ENCODE data around the gene TIAM1.

The TIAM1 gene

DNA sequence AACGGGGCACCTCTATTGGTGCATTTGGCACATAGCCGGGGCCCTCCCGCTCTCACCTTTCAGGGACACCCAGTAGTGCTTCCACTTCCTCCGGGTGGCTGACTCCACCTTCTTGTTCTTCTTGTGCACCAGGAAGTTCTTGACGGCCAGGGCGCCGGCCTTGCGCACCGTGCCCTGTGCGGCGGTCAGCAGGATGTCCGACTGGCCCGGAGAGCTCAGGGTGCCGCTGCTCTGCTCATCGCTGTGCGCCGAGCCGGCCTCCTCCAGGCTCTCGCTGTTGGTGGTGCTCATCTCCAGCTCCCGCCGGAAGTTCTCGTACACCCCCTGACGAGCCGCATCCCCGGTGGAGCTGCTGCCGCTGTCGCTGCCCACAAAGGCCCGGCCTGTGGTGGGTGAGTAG is 92.4 kb downstream of the TIAM1 start:
- TF ChIP-seq, protein P1, sequence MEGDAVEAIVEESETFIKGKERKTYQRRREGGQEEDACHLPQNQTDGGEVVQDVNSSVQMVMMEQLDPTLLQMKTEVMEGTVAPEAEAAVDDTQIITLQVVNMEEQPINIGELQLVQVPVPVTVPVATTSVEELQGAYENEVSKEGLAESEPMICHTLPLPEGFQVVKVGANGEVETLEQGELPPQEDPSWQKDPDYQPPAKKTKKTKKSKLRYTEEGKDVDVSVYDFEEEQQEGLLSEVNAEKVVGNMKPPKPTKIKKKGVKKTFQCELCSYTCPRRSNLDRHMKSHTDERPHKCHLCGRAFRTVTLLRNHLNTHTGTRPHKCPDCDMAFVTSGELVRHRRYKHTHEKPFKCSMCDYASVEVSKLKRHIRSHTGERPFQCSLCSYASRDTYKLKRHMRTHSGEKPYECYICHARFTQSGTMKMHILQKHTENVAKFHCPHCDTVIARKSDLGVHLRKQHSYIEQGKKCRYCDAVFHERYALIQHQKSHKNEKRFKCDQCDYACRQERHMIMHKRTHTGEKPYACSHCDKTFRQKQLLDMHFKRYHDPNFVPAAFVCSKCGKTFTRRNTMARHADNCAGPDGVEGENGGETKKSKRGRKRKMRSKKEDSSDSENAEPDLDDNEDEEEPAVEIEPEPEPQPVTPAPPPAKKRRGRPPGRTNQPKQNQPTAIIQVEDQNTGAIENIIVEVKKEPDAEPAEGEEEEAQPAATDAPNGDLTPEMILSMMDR (IDR thresholded peaks at IDR 0.05; ENCODE audit: low read length, missing control alignments) = no peak
- no peak overlapping the region for H3K4me3 ChIP-seq (replicated peaks; ENCODE audit: low read depth, low read length)

DNA sequence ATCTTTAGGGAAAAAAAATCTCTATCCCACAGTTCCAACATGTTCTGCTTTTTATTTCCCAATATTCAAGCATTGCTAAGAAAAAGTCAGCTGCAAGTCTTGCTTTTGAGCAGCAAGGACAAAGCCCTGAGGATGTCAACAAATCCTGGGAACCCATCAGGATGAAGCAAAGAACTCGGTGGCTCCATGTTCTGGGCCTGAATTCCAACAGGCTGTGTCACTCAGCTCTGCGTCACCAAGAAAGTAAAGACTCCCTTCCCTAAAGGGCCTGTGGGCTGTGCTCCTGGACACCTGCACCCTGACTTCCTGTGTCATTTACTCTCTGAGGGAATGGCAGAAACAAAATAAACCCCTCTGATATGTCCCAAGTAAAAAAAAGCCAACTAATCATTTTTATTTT is 95.5 kb downstream of the TIAM1 start:
- TF ChIP-seq, protein P1 (IDR thresholded peaks at IDR 0.05; ENCODE audit: low read length, missing control alignments) = no peak
- no peak overlapping the region for H3K4me3 ChIP-seq (replicated peaks; ENCODE audit: low read depth, low read length)
- DNase-seq (ENCODE audit: low read depth) = peak; percentile 60

More for the DNA sequence above, 92.4 kb downstream of the TIAM1 start:
- no peak for DNase-seq (ENCODE audit: low read depth)

DNA sequence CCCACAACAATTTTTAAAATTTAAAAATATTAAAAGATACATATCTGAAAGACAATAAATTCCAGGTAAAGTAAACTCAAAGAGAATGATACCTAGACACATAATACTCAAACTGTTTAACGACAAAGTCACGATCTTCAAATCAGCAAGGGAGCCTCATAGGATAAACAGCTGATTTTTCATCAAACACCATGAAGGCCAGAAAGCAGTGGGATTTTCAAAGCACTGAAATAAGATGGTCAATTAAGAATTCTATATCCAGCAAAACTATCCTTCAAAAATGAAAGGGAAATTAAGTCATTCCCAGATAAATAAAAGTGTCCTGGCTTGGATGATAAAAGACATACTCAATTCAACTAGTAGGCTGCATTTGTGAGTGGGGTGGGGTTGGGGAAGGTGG is 100.5 kb downstream of the TIAM1 start:
- DNase-seq (ENCODE audit: low read depth) = no peak
- H3K4me3 ChIP-seq (replicated peaks; ENCODE audit: low read depth, low read length) = no peak overlapping the region
- TF ChIP-seq, protein P1 (IDR thresholded peaks at IDR 0.05; ENCODE audit: low read length, missing control alignments) = no peak

DNA sequence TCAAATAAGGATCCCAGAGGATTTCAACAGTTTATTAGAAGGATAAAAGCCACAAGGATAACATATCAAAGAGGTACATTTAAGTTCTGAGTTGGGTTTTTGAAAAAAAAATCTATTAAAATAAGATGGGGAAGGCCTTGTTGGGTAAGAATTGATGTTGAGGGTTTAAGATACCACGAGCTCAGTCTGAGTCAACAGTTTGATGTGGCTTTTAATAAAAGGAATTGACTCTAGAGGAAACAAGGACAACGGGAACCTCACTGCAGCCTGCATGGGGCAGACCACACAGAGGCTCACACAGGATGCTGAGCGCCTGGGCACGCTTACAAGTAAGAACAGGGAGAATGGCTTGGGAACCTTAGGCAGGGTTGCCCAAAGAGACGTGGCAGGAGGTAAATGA is 107.5 kb downstream of the TIAM1 start:
- H3K4me3 ChIP-seq (replicated peaks; ENCODE audit: low read depth, low read length) = no peak overlapping the region
- DNase-seq (ENCODE audit: low read depth) = no peak
- TF ChIP-seq, protein P1 (IDR thresholded peaks at IDR 0.05; ENCODE audit: low read length, missing control alignments) = no peak

DNA sequence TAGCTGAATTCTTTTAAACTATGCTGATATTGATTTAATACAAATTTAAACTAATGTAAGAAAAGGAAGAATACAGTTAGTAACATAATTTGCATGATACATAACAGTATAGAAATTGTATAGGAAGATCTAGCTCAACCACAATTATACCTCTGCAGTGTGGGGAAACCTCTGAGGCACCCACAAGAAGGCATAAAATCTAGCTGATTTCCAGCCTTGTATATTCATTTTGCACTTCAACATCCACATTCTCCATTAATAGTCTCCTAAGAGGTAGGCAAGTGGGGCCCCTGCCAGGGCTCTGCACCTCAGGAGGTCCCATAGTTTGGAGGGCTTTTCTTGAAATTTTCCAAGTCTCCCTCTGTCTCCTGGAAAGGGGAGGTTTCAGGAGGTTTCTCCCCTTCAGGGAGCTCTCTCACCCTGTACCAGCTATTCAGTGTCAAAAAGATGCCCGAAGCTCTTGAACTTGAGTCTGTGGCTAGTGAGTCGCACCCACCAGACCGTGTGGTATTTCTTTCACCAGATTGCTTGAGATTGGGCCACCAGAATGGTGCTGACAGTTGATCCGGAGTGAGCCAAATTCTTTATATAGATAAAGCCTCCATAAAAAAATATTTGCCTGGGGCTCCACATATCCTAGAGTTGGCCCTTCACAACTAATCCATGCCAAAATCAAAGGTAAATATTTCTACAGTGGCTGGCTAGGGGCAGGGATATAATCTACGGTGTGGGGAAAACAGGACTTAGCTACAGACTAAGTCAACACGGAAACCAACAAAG is 108.2 kb downstream of the TIAM1 start:
- TF ChIP-seq, protein P1 (IDR thresholded peaks at IDR 0.05; ENCODE audit: low read length, missing control alignments) = no peak
- H3K4me3 ChIP-seq (replicated peaks; ENCODE audit: low read depth, low read length) = no peak overlapping the region
- peak; percentile 51 for DNase-seq (ENCODE audit: low read depth)

GRCh38 chr21:31234936-31235335 is 109.1 kb downstream of the TIAM1 start:
- no peak overlapping the region for H3K4me3 ChIP-seq (replicated peaks; ENCODE audit: low read depth, low read length)
- DNase-seq (ENCODE audit: low read depth) = no peak
- TF ChIP-seq, protein P1 (IDR thresholded peaks at IDR 0.05; ENCODE audit: low read length, missing control alignments) = no peak

DNA sequence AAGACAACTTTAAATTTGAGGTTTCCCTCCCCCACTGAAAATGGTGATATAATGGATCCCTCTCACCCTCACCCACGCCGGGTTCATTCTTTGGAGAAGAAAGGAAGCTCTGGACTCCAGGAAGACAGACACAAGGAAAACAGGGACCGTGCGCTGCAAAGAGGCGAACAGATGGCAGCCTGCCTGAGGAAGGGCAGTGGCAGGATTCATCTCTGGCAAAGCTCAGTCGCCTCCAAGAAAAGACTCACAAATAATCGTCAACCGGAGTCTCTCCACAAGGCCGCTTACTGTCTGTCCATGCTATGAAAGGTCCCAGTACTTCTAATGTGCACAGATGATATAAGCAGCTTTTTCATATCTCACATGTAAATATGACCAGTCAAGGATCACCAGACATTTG is 110.3 kb downstream of the TIAM1 start:
- TF ChIP-seq, protein P1 (IDR thresholded peaks at IDR 0.05; ENCODE audit: low read length, missing control alignments) = no peak
- H3K4me3 ChIP-seq (replicated peaks; ENCODE audit: low read depth, low read length) = no peak overlapping the region
- no peak for DNase-seq (ENCODE audit: low read depth)

Data from fibroblast of pulmonary artery (primary cell).